GM23338 (cell line): Measurements from ENCODE around the gene TNFSF9. TPM values are rescaled to one million over a fixed set of nuclear protein-coding genes. Genes with fewer than 3 reads are reported as not detected.

ENCODE experiments used
- ATAC-seq: fragments of 200-7000 bp; cut with Tn5 transposase; 3 replicates; pipeline ENCODE4 v1.9.1; 2020
- DNase-seq: peaks from one replicate; pipeline ENCODE4 v3.0.0-alpha.2; 2015; ENCODE audit warnings: low spot score
- H2AFZ ChIP-seq: fragments of 200-600 bp; sonication (generic); 2 replicates; pipeline ENCODE4 v1.8.0; 2016; ENCODE audit warnings: antibody characterized with exemption, mild to moderate bottlenecking, moderate library complexity
- H3F3A ChIP-seq: fragments of 200-600 bp; sonication (generic); replicated peaks from 2 replicates; pipeline ENCODE4 v1.8.0; 2017; ENCODE audit warnings: antibody characterized with exemption, mixed run types, low read depth
- H3K27ac ChIP-seq: fragments of 200-600 bp; sonication (generic); 2 replicates; pipeline ENCODE4 v1.6.1; 2016; ENCODE audit warnings: low read depth
- H3K27me3 ChIP-seq: fragments of 200-600 bp; sonication (generic); 2 replicates; pipeline ENCODE4 v1.8.0; 2016; ENCODE audit warnings: mild to moderate bottlenecking, mixed run types, moderate library complexity; ENCODE audit not compliant: insufficient read depth
- H3K36me3 ChIP-seq: fragments of 200-600 bp; sonication (generic); 2 replicates; pipeline ENCODE4 v1.8.0; 2016; ENCODE audit warnings: mild to moderate bottlenecking; ENCODE audit not compliant: insufficient read depth
- H3K4me1 ChIP-seq: fragments of 200-600 bp; sonication (generic); 2 replicates; pipeline ENCODE4 v1.8.0; 2016; ENCODE audit warnings: mild to moderate bottlenecking, moderate library complexity; ENCODE audit not compliant: insufficient read depth
- H3K4me2 ChIP-seq: fragments of 200-600 bp; sonication (generic); 2 replicates; pipeline ENCODE4 v1.7.1; 2017; ENCODE audit warnings: mixed run types
- H3K4me3 ChIP-seq: fragments of 200-600 bp; sonication (generic); 2 replicates; pipeline ENCODE4 v1.6.1; 2016; ENCODE audit warnings: mixed run types
- H3K79me2 ChIP-seq: fragments of 200-600 bp; sonication (generic); replicated peaks from 2 replicates; pipeline ENCODE4 v1.8.0; 2017; ENCODE audit warnings: mild to moderate bottlenecking; ENCODE audit not compliant: insufficient read depth
- H3K9me2 ChIP-seq: fragments of 200-600 bp; sonication (generic); 2 replicates; pipeline ENCODE4 v1.8.0; 2017; ENCODE audit not compliant: insufficient read depth
- H4K20me1 ChIP-seq: fragments of 200-600 bp; sonication (generic); replicated peaks from 2 replicates; pipeline ENCODE4 v1.8.0; 2017; ENCODE audit warnings: mild to moderate bottlenecking; ENCODE audit not compliant: insufficient read depth
- H3K27ac Mint-ChIP-seq: 2 replicates; pipeline ENCODE4 v1.8.0; 2020; ENCODE audit warnings: inconsistent platforms, mild to moderate bottlenecking, moderate library complexity, mixed read lengths
- H3K27me3 Mint-ChIP-seq: 3 replicates; pipeline ENCODE4 v1.8.0; 2022; ENCODE audit warnings: low read depth, mild to moderate bottlenecking, moderate library complexity, mixed read lengths, inconsistent platforms; ENCODE audit not compliant: insufficient read depth, poor library complexity
- H3K36me3 Mint-ChIP-seq: 3 replicates; pipeline ENCODE4 v1.8.0; 2021; ENCODE audit warnings: low read depth, mild to moderate bottlenecking, inconsistent platforms, moderate library complexity, mixed read lengths
- H3K4me1 Mint-ChIP-seq: 3 replicates; pipeline ENCODE4 v1.8.0; 2020; ENCODE audit warnings: mild to moderate bottlenecking, inconsistent platforms, mixed read lengths
- H3K4me3 Mint-ChIP-seq: 3 replicates; pipeline ENCODE4 v1.8.0; 2021; ENCODE audit warnings: moderate library complexity, mild to moderate bottlenecking, inconsistent platforms, mixed read lengths
- H3K9me3 Mint-ChIP-seq: 3 replicates; pipeline ENCODE4 v1.8.0; 2020; ENCODE audit warnings: moderate library complexity, mild to moderate bottlenecking, inconsistent platforms, mixed read lengths
- CTCF ChIP-seq, 2 experiments: fragments of 200-600 bp in 1 of 2; sonication (generic) in 1 of 2; conservative IDR thresholded peaks; 2 replicates each; pipeline versions ENCODE4 v1.5.1 to v1.6.1; 2016 to 2017; ENCODE audit warnings: antibody characterized with exemption in 2 of 2, low read depth in 2 of 2, mild to moderate bottlenecking in 2 of 2, moderate library complexity in 1 of 2
- NANOG ChIP-seq: IDR thresholded peaks from 2 replicates; pipeline ENCODE4 v1.6.1; 2016; ENCODE audit warnings: antibody characterized with exemption, borderline replicate concordance
- REST ChIP-seq: IDR thresholded peaks from one replicate; pipeline ENCODE4 v1.6.1; 2018; ENCODE audit warnings: antibody characterized with exemption; ENCODE audit not compliant: unreplicated experiment
- ZNF114 ChIP-seq: fragments of 250-450 bp; sonication (Bioruptor Pico); IDR thresholded peaks from 2 replicates; pipeline ENCODE4 v1.5.0; 2020; ENCODE audit warnings: mild to moderate bottlenecking, moderate library complexity
- ZNF462 ChIP-seq: fragments of 250-450 bp; sonication (Bioruptor Pico); IDR thresholded peaks from 2 replicates; pipeline ENCODE4 v1.5.0; 2020; ENCODE audit warnings: mild to moderate bottlenecking, moderate library complexity
- polyA plus RNA-seq: library from polyadenylated mRNA; unstranded; fragments of >200 nt; fragmentation: Nextera tagmentation; extraction: Ambion mirVana; gene quantifications from 2 replicates; pipeline ENCODE4 v1.2.1, GENCODE V29; 2016
- total RNA-seq: library from RNA; depleted of rRNA; stranded (reverse); fragments of >200 nt; shearing (Covaris generic); gene quantifications from 2 replicates; pipeline ENCODE4 v1.2.3, GENCODE V29; 2014

TNFSF9 gene
- total and polyA plus RNA-seq, 2 experiments from 2014 or later = 2.6 to 9.1 TPM

- Histone ChIP-seq H3K27me3 (no peaks in the 10 kb centered on the region), H4K20me1 (no peaks in the 10 kb centered on the region), H3K79me2 (no peaks in the 10 kb centered on the region), H3K27ac (no peak overlapping the region), H3F3A (no peaks in the 10 kb centered on the region), H3K9me2 (no peaks in the 10 kb centered on the region), H3K4me1 (no peaks in the 10 kb centered on the region), H2AFZ (no peak overlapping the region), H3K4me3 (no peak overlapping the region), H3K4me2 (no peak overlapping the region), H3K36me3 (no peaks in the 10 kb centered on the region)
- ATAC-seq (no peak), DNase-seq (no peak)
- H3K4me3 Mint-ChIP-seq = no peak overlapping the region
- H3K9me3 Mint-ChIP-seq = no peaks in the 10 kb centered on the region; the same call in 1 of the 3 replicates
- H3K4me1 Mint-ChIP-seq = no peaks in the 10 kb centered on the region
- peaks cover 1% of the 10 kb centered on the region for H3K27me3 Mint-ChIP-seq
- no peak overlapping the region for H3K27ac Mint-ChIP-seq
- no peaks in the 10 kb centered on the region; the same call in 1 of the 3 replicates for H3K36me3 Mint-ChIP-seq
- TF ChIP-seq NANOG (no peak), ZNF114 (no peak), CTCF (conservative IDR thresholded peaks at IDR 0.05; ENCODE audit: low read depth in 2 of 2) (no peak)
Observed at GRCh38 chr19:6491802-6492592, 38.8 kb upstream of the TNFSF9 start.

GRCh38 chr19:6494438-6495036 is 36.3 kb upstream of the TNFSF9 start:
- Histone ChIP-seq H3K4me1 (no peaks in the 10 kb centered on the region), H3K79me2 (no peaks in the 10 kb centered on the region), H3F3A (no peaks in the 10 kb centered on the region), H3K4me3 (no peak overlapping the region), H3K27me3 (no peaks in the 10 kb centered on the region), H3K4me2 (no peak overlapping the region), H4K20me1 (no peaks in the 10 kb centered on the region), H3K9me2 (no peaks in the 10 kb centered on the region), H2AFZ (no peak overlapping the region), H3K27ac (no peak overlapping the region), H3K36me3 (no peaks in the 10 kb centered on the region)
- peaks cover 4% of the 10 kb centered on the region for H3K27me3 Mint-ChIP-seq
- H3K27ac Mint-ChIP-seq = no peak overlapping the region
- ATAC-seq (no peak), DNase-seq (no peak)
- no peaks in the 10 kb centered on the region; the same call in 1 of the 3 replicates for H3K9me3 Mint-ChIP-seq
- H3K4me3 Mint-ChIP-seq = no peak overlapping the region
- no peaks in the 10 kb centered on the region for H3K4me1 Mint-ChIP-seq
- H3K36me3 Mint-ChIP-seq = no peaks in the 10 kb centered on the region; the same call in 1 of the 3 replicates
- TF ChIP-seq ZNF462 (CRISPR knock-in tag) = no peak
- no peak for TF ChIP-seq ZNF114
- TF ChIP-seq REST = no peak
- TF ChIP-seq CTCF (conservative IDR thresholded peaks at IDR 0.05; ENCODE audit: low read depth in 2 of 2) = no peak
